IMR-90 (cell line): ENCODE results near the gene ZNF831. TPM values are rescaled to one million over a fixed set of nuclear protein-coding genes. Genes with fewer than 3 reads are reported as not detected.

ENCODE experiments used
- ATAC-seq: fragments of 200-7000 bp; cut with Tn5 transposase; 2 replicates; pipeline ENCODE4 v1.9.1; 2020; ENCODE audit warnings: low read depth, mild to moderate bottlenecking, moderate library complexity
- BruUV-seq: library from RNA; stranded (reverse); fragments of 400-500 nt; replicated peaks from 2 replicates; lab custom pipeline; 2021; lab: Mats Ljungman, UMichigan
- CTCF ChIA-PET: fragments of 300-600 bp; formaldehyde crosslinking; extraction: SDS; loops from one replicate; lab custom pipeline; 2021; ENCODE audit warnings: antibody characterized with exemption; lab: Yijun Ruan, JAX
- POLR2A ChIA-PET: fragments of 300-600 bp; sonication (Branson Sonifier 250); formaldehyde crosslinking; loops from one replicate; lab custom pipeline; 2022; ENCODE audit warnings: antibody characterized with exemption; ENCODE audit not compliant: unreplicated experiment; lab: Charles Lee
- DNase-seq: peaks from one replicate; pipeline ENCODE4 v3.0.0; 2013
- H2AFZ ChIP-seq: replicated peaks from 2 replicates; pipeline ENCODE3; 2013; ENCODE audit warnings: low read length, mild to moderate bottlenecking; ENCODE audit not compliant: poor library complexity
- H2AK5ac ChIP-seq: 2 replicates; pipeline ENCODE4 v1.6.1; 2013; ENCODE audit warnings: low read depth, low read length, inconsistent platforms
- H2AK9ac ChIP-seq: replicated peaks from 2 replicates; pipeline ENCODE3; 2013; ENCODE audit warnings: mild to moderate bottlenecking, low read depth, low read length, moderate library complexity; ENCODE audit not compliant: poor library complexity
- H2BK120ac ChIP-seq: 2 replicates; pipeline ENCODE4 v1.6.1; 2013; ENCODE audit warnings: low read depth, low read length, inconsistent platforms
- H2BK15ac ChIP-seq: 3 replicates; pipeline ENCODE4 v1.6.1; 2013; ENCODE audit warnings: low read depth, low read length, inconsistent platforms
- H2BK20ac ChIP-seq: 2 replicates; pipeline ENCODE4 v1.6.1; 2013; ENCODE audit warnings: low read depth, mild to moderate bottlenecking, inconsistent platforms, low read length, moderate library complexity
- H2BK5ac ChIP-seq: 2 replicates; pipeline ENCODE4 v1.6.1; 2013; ENCODE audit warnings: mild to moderate bottlenecking, low read depth, low read length, inconsistent platforms; ENCODE audit not compliant: poor library complexity, severe bottlenecking
- H3K14ac ChIP-seq: replicated peaks from 2 replicates; pipeline ENCODE4 v1.6.1; 2013; ENCODE audit warnings: low read depth, low read length, inconsistent platforms
- H3K18ac ChIP-seq: 2 replicates; pipeline ENCODE4 v1.6.1; 2013; ENCODE audit warnings: low read depth, low read length, control low read depth
- H3K23ac ChIP-seq: 2 replicates; pipeline ENCODE4 v1.6.1; 2013; ENCODE audit warnings: low read depth, low read length, inconsistent platforms
- H3K27ac ChIP-seq: 2 replicates; pipeline ENCODE4 v1.5.1; 2013; ENCODE audit warnings: mild to moderate bottlenecking, control low read depth, low read length; ENCODE audit not compliant: insufficient read depth
- H3K27me3 ChIP-seq: 2 replicates; pipeline ENCODE4 v1.6.1; 2013; ENCODE audit warnings: low read length; ENCODE audit not compliant: control insufficient read depth, insufficient read depth
- H3K36me3 ChIP-seq: 2 replicates; pipeline ENCODE4 v1.6.1; 2013; ENCODE audit warnings: low read length, mixed read lengths; ENCODE audit not compliant: control insufficient read depth, insufficient read depth
- H3K4ac ChIP-seq: 2 replicates; pipeline ENCODE4 v1.6.1; 2013; ENCODE audit warnings: low read depth, low read length, inconsistent platforms
- H3K4me1 ChIP-seq: 2 replicates; pipeline ENCODE4 v1.6.1; 2013; ENCODE audit warnings: low read length, mixed read lengths; ENCODE audit not compliant: control insufficient read depth, insufficient read depth
- H3K4me2 ChIP-seq: 2 replicates; pipeline ENCODE4 v1.6.1; 2013; ENCODE audit warnings: low read depth, mild to moderate bottlenecking, control low read depth, low read length, moderate library complexity
- H3K4me3 ChIP-seq: 2 replicates; pipeline ENCODE4 v1.5.1; 2013; ENCODE audit warnings: low read depth, mild to moderate bottlenecking, control low read depth, low read length, moderate library complexity; ENCODE audit not compliant: insufficient read depth
- H3K56ac ChIP-seq: 2 replicates; pipeline ENCODE4 v1.6.1; 2013; ENCODE audit warnings: low read length, inconsistent platforms; ENCODE audit not compliant: insufficient read depth; ENCODE audit errors: extremely low read depth
- H3K79me1 ChIP-seq, 2 experiments: 2 replicates each; pipeline ENCODE4 v1.6.1; 2013; ENCODE audit warnings: low read length in 2 of 2, inconsistent platforms in 1 of 2, low read depth in 1 of 2
- H3K9ac ChIP-seq: 2 replicates; pipeline ENCODE4 v1.6.1; 2013; ENCODE audit warnings: low read depth, low read length, control low read depth
- H3K9me1 ChIP-seq: 2 replicates; pipeline ENCODE4 v1.6.1; 2013; ENCODE audit warnings: low read length, inconsistent platforms; ENCODE audit not compliant: insufficient read depth
- H3K9me3 ChIP-seq: 2 replicates; pipeline ENCODE4 v1.6.1; 2013; ENCODE audit warnings: low read length; ENCODE audit not compliant: control insufficient read depth, insufficient read depth
- H4K20me1 ChIP-seq: 2 replicates; pipeline ENCODE4 v1.6.1; 2013; ENCODE audit warnings: low read length, inconsistent platforms; ENCODE audit not compliant: insufficient read depth
- H4K5ac ChIP-seq: 2 replicates; pipeline ENCODE4 v1.6.1; 2013; ENCODE audit warnings: mild to moderate bottlenecking, low read depth, low read length, control low read depth
- H4K8ac ChIP-seq, 2 experiments: 2 replicates each; pipeline ENCODE4 v1.6.1; 2013; ENCODE audit warnings: low read depth in 2 of 2, low read length in 2 of 2, control low read depth in 1 of 2, inconsistent platforms in 1 of 2
- H4K91ac ChIP-seq: 2 replicates; pipeline ENCODE4 v1.6.1; 2013; ENCODE audit warnings: low read depth, low read length, inconsistent platforms; ENCODE audit not compliant: insufficient read depth
- BHLHE40 ChIP-seq: fragments of 150-350 bp; IDR thresholded peaks from 2 replicates; pipeline ENCODE4 v1.6.1; 2016; ENCODE audit warnings: mild to moderate bottlenecking, low read depth, low read length
- CEBPB ChIP-seq: IDR thresholded peaks from 2 replicates; pipeline ENCODE4 v1.6.1; 2012; ENCODE audit warnings: low read depth, low read length, improper control_type of control experiment
- CHD1 ChIP-seq: IDR thresholded peaks from 2 replicates; pipeline ENCODE4 v1.6.1; 2012; ENCODE audit warnings: low read depth, low read length, improper control_type of control experiment
- FOS ChIP-seq: fragments of 150-350 bp; IDR thresholded peaks from 2 replicates; pipeline ENCODE4 v1.6.1; 2016; ENCODE audit warnings: low read depth, low read length
- MAFK ChIP-seq: IDR thresholded peaks from 2 replicates; pipeline ENCODE4 v1.6.1; 2012; ENCODE audit warnings: low read depth, low read length, improper control_type of control experiment
- MAZ ChIP-seq: IDR thresholded peaks from 2 replicates; pipeline ENCODE4 v1.6.1; 2012; ENCODE audit warnings: low read depth, mild to moderate bottlenecking, low read length, improper control_type of control experiment, moderate library complexity, borderline replicate concordance
- MXI1 ChIP-seq: IDR thresholded peaks from 2 replicates; pipeline ENCODE4 v1.6.1; 2012; ENCODE audit warnings: low read depth, mild to moderate bottlenecking, low read length, moderate library complexity, borderline replicate concordance
- NFE2L2 ChIP-seq: fragments of 150-350 bp; IDR thresholded peaks from 2 replicates; pipeline ENCODE4 v1.6.1; 2016; ENCODE audit warnings: low read depth, mild to moderate bottlenecking, low read length
- POLR2A ChIP-seq: IDR thresholded peaks from 2 replicates; pipeline ENCODE4 v1.6.1; 2012; ENCODE audit warnings: mild to moderate bottlenecking, low read depth, low read length
- RAD21 ChIP-seq: IDR thresholded peaks from 2 replicates; pipeline ENCODE4 v1.6.1; 2012; ENCODE audit warnings: low read length, improper control_type of control experiment
- RCOR1 ChIP-seq: IDR thresholded peaks from 2 replicates; pipeline ENCODE4 v1.6.1; 2012; ENCODE audit warnings: mild to moderate bottlenecking, low read length, improper control_type of control experiment; ENCODE audit not compliant: insufficient replicate concordance
- RFX5 ChIP-seq: IDR thresholded peaks from 2 replicates; pipeline ENCODE4 v1.8.0; 2012; ENCODE audit warnings: low read depth, mild to moderate bottlenecking, low read length, moderate library complexity
- SMC3 ChIP-seq: fragments of 150-350 bp; IDR thresholded peaks from 2 replicates; pipeline ENCODE4 v1.6.1; 2016; ENCODE audit warnings: low read depth, mild to moderate bottlenecking, antibody characterized with exemption, low read length, moderate library complexity
- WGBS, 2 experiments: methylation state at CpG; one replicate each; pipeline versions ENCODE4 v1.1.5 to v1.1.7; 2013; ENCODE audit warnings: missing lambda C conversion rate in 2 of 2; ENCODE audit not compliant: insufficient read length in 1 of 2; ENCODE audit errors: extremely low coverage in 2 of 2; 5-methylcytosine and 5-hydroxymethylcytosine counted together
- dilution Hi-C: fragments of 300-500 bp; cut with HindIII; formaldehyde crosslinking; loops from one replicate; pipeline ENCODE4 v1.14.3; 2018; ENCODE audit warnings: low sequenced_read_pairs; ENCODE audit not compliant: unreplicated experiment
- in situ Hi-C: fragments of 300-500 bp; cut with MboI; formaldehyde crosslinking; loops from 3 replicates; pipeline ENCODE4 v1.14.3; 2019; ENCODE audit warnings: low sequenced_read_pairs, inconsistent platforms, mixed read lengths
- intact Hi-C: fragments of 100-400 bp; cut with micrococcal nuclease; formaldehyde crosslinking; loops from 2 replicates; pipeline ENCODE4 v1.10.0; 2022
- polyA plus RNA-seq, 3 experiments: library from polyadenylated mRNA; depleted of rRNA; stranded (reverse); fragments of >200 nt; gene quantifications; 2 replicates each; pipeline ENCODE4 v1.2.3, GENCODE V29; 2012; ENCODE audit warnings: low replicate concordance in 1 of 3
- total RNA-seq: library from RNA; depleted of rRNA; stranded (reverse); fragments of >200 nt; gene quantifications from 2 replicates; pipeline ENCODE4 v1.2.3, GENCODE V29; 2012
- TF ChIP-seq, protein P1 (sequence below): conservative IDR thresholded peaks from 2 replicates; pipeline ENCODE4 v1.5.1; 2012; ENCODE audit warnings: mild to moderate bottlenecking, low read depth, low read length, improper control_type of control experiment
- TF ChIP-seq, protein P2 (sequence below): fragments of 150-350 bp; IDR thresholded peaks from 2 replicates; pipeline ENCODE4 v1.6.1; 2017; ENCODE audit warnings: mild to moderate bottlenecking, antibody characterized with exemption, low read length, low read depth
- TF ChIP-seq, protein P3 (sequence below): fragments of 150-350 bp; IDR thresholded peaks from 2 replicates; pipeline ENCODE4 v1.6.1; 2016; ENCODE audit warnings: low read depth, mild to moderate bottlenecking, low read length, moderate library complexity, borderline replicate concordance

Gene ZNF831
- total and polyA plus RNA-seq, 2 of the 4 experiments (the other 2 are of a cell fraction), result not detected

- BruUV-seq, result no TSS peak
- intact Hi-C loops, result no loop called here
- WGBS, 2 experiments, result no CpG with 5 or more reads among the region's 6 CpGs
Measured at GRCh38 chr20:59158673-59159072, 4.9 kb upstream of the ZNF831 start.

More at GRCh38 chr20:59158673-59159072, 4.9 kb upstream of the ZNF831 start:
- Histone ChIP-seq H2AK9ac (no peak overlapping the region), H2BK5ac (no peak overlapping the region), H3K9me3 (no peaks in the 10 kb centered on the region), H2BK120ac (no peak overlapping the region), H2AK5ac (no peak overlapping the region), H2BK15ac (no peak overlapping the region), H3K4ac (no peak overlapping the region), H2AFZ (no peak overlapping the region), H4K91ac (no peak overlapping the region), H3K36me3 (no peaks in the 10 kb centered on the region), H3K4me3 (no peak overlapping the region), H3K4me1 (no peaks in the 10 kb centered on the region), H3K56ac (no peak overlapping the region), H3K27me3 (no peaks in the 10 kb centered on the region), H4K20me1 (no peaks in the 10 kb centered on the region), H2BK20ac (no peak overlapping the region), H3K9me1 (no peaks in the 10 kb centered on the region; the same call in 1 of the 2 replicates), H3K4me2 (no peak overlapping the region), H3K27ac (no peak overlapping the region), H4K5ac (no peak overlapping the region), H3K9ac (no peak overlapping the region), H4K8ac (no peak overlapping the region), H3K79me1 (no peaks in the 10 kb centered on the region), H3K18ac (no peak overlapping the region), H3K23ac (no peak overlapping the region), H3K14ac (no peak overlapping the region)
- ChIA-PET CTCF (no interaction called here), POLR2A (no interaction called here)
- DNase-seq, result no peak
- dilution Hi-C loops (no loop called here), in situ Hi-C loops (no loop called here)
- no peak for ATAC-seq
- TF ChIP-seq FOS (no peak), MXI1 (no peak), MAFK (no peak), NFE2L2 (no peak), POLR2A (no peak), RFX5 (no peak), CHD1 (no peak), MAZ (no peak), CEBPB (no peak), SMC3 (no peak), BHLHE40 (no peak), RCOR1 (no peak), RAD21 (no peak)
- TF ChIP-seq, protein P1, sequence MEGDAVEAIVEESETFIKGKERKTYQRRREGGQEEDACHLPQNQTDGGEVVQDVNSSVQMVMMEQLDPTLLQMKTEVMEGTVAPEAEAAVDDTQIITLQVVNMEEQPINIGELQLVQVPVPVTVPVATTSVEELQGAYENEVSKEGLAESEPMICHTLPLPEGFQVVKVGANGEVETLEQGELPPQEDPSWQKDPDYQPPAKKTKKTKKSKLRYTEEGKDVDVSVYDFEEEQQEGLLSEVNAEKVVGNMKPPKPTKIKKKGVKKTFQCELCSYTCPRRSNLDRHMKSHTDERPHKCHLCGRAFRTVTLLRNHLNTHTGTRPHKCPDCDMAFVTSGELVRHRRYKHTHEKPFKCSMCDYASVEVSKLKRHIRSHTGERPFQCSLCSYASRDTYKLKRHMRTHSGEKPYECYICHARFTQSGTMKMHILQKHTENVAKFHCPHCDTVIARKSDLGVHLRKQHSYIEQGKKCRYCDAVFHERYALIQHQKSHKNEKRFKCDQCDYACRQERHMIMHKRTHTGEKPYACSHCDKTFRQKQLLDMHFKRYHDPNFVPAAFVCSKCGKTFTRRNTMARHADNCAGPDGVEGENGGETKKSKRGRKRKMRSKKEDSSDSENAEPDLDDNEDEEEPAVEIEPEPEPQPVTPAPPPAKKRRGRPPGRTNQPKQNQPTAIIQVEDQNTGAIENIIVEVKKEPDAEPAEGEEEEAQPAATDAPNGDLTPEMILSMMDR, result no peak
- TF ChIP-seq, protein P2, sequence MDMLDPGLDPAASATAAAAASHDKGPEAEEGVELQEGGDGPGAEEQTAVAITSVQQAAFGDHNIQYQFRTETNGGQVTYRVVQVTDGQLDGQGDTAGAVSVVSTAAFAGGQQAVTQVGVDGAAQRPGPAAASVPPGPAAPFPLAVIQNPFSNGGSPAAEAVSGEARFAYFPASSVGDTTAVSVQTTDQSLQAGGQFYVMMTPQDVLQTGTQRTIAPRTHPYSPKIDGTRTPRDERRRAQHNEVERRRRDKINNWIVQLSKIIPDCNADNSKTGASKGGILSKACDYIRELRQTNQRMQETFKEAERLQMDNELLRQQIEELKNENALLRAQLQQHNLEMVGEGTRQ, result no peak
- TF ChIP-seq, protein P3, sequence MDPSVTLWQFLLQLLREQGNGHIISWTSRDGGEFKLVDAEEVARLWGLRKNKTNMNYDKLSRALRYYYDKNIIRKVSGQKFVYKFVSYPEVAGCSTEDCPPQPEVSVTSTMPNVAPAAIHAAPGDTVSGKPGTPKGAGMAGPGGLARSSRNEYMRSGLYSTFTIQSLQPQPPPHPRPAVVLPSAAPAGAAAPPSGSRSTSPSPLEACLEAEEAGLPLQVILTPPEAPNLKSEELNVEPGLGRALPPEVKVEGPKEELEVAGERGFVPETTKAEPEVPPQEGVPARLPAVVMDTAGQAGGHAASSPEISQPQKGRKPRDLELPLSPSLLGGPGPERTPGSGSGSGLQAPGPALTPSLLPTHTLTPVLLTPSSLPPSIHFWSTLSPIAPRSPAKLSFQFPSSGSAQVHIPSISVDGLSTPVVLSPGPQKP, result no peak
